Mesendoderm (in vitro differentiated cells): ENCODE data around the gene SCCPDH. TPM values are rescaled to one million over a fixed set of nuclear protein-coding genes. Genes with fewer than 3 reads are reported as not detected.

Experiments
- DNase-seq: peaks from one replicate; pipeline ENCODE4 v3.0.0; 2013
- H2AK5ac ChIP-seq: 2 replicates; pipeline ENCODE4 v1.6.1; 2013; ENCODE audit warnings: low read length, inconsistent platforms
- H2BK120ac ChIP-seq: 2 replicates; pipeline ENCODE4 v1.6.1; 2013; ENCODE audit warnings: low read depth, mild to moderate bottlenecking, low read length, moderate library complexity, mixed read lengths
- H2BK15ac ChIP-seq: replicated peaks from 2 replicates; pipeline ENCODE4 v1.6.1; 2013; ENCODE audit warnings: low read depth, mild to moderate bottlenecking, moderate library complexity
- H2BK5ac ChIP-seq: 2 replicates; pipeline ENCODE4 v1.6.1; 2013; ENCODE audit warnings: low read length, inconsistent platforms
- H3K18ac ChIP-seq: 2 replicates; pipeline ENCODE4 v1.6.1; 2013; ENCODE audit warnings: mild to moderate bottlenecking, low read length, mixed read lengths
- H3K23ac ChIP-seq: one replicate; pipeline ENCODE4 v1.6.1; 2013; ENCODE audit warnings: low read length
- H3K27ac ChIP-seq: 2 replicates; pipeline ENCODE4 v1.5.1; 2013; ENCODE audit warnings: low read depth, mild to moderate bottlenecking, inconsistent platforms, low read length, moderate library complexity
- H3K27me3 ChIP-seq: 2 replicates; pipeline ENCODE4 v1.6.1; 2013; ENCODE audit warnings: low read length, control low read depth, mild to moderate bottlenecking, inconsistent platforms; ENCODE audit not compliant: insufficient read depth, poor library complexity
- H3K36me3 ChIP-seq: 2 replicates; pipeline ENCODE4 v1.6.1; 2013; ENCODE audit warnings: low read length, inconsistent platforms; ENCODE audit not compliant: control insufficient read depth, insufficient read depth
- H3K4ac ChIP-seq: one replicate; pipeline ENCODE4 v1.6.1; 2013; ENCODE audit warnings: low read depth, mild to moderate bottlenecking, low read length, moderate library complexity
- H3K4me1 ChIP-seq: 2 replicates; pipeline ENCODE4 v1.6.1; 2013; ENCODE audit warnings: low read depth, low read length, inconsistent platforms; ENCODE audit not compliant: control insufficient read depth
- H3K4me2 ChIP-seq: 2 replicates; pipeline ENCODE4 v1.6.1; 2013; ENCODE audit warnings: low read length
- H3K4me3 ChIP-seq: 2 replicates; pipeline ENCODE4 v1.5.1; 2013; ENCODE audit warnings: mild to moderate bottlenecking, low read length
- H3K56ac ChIP-seq: one replicate; pipeline ENCODE4 v1.6.1; 2013; ENCODE audit warnings: low read length
- H3K79me1 ChIP-seq: 2 replicates; pipeline ENCODE4 v1.6.1; 2013; ENCODE audit warnings: low read length, inconsistent platforms
- H3K79me2 ChIP-seq: 2 replicates; pipeline ENCODE4 v1.6.1; 2013; ENCODE audit warnings: mild to moderate bottlenecking, low read length; ENCODE audit not compliant: control insufficient read depth, insufficient read depth
- H3K9ac ChIP-seq: 2 replicates; pipeline ENCODE4 v1.6.1; 2013; ENCODE audit warnings: low read length, inconsistent platforms
- H4K5ac ChIP-seq: one replicate; pipeline ENCODE4 v1.6.1; 2013; ENCODE audit warnings: low read length
- H4K8ac ChIP-seq: one replicate; pipeline ENCODE4 v1.6.1; 2013; ENCODE audit warnings: low read depth, mild to moderate bottlenecking, control low read depth, low read length, moderate library complexity
- WGBS: extraction: QIAGEN DNeasy Blood & Tissue Kit; methylation state at CpG from one replicate; pipeline ENCODE4 v1.1.7; 2013; ENCODE audit warnings: low lambda C conversion rate, missing lambda C conversion rate; ENCODE audit not compliant: insufficient coverage; ENCODE audit errors: extremely low coverage; 5-methylcytosine and 5-hydroxymethylcytosine counted together
- polyA plus RNA-seq, 2 experiments: library from polyadenylated mRNA; stranded (reverse); fragments of 200-250 nt; gene quantifications; one replicate each; pipeline ENCODE4 v1.2.3, GENCODE V29; 2013

The SCCPDH gene, protein sequence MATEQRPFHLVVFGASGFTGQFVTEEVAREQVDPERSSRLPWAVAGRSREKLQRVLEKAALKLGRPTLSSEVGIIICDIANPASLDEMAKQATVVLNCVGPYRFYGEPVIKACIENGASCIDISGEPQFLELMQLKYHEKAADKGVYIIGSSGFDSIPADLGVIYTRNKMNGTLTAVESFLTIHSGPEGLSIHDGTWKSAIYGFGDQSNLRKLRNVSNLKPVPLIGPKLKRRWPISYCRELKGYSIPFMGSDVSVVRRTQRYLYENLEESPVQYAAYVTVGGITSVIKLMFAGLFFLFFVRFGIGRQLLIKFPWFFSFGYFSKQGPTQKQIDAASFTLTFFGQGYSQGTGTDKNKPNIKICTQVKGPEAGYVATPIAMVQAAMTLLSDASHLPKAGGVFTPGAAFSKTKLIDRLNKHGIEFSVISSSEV
- 12.3 TPM for polyA plus RNA-seq (2013, experiment 1 of 2)
- polyA plus RNA-seq (2013, experiment 2 of 2) = 12.3 TPM

DNA sequence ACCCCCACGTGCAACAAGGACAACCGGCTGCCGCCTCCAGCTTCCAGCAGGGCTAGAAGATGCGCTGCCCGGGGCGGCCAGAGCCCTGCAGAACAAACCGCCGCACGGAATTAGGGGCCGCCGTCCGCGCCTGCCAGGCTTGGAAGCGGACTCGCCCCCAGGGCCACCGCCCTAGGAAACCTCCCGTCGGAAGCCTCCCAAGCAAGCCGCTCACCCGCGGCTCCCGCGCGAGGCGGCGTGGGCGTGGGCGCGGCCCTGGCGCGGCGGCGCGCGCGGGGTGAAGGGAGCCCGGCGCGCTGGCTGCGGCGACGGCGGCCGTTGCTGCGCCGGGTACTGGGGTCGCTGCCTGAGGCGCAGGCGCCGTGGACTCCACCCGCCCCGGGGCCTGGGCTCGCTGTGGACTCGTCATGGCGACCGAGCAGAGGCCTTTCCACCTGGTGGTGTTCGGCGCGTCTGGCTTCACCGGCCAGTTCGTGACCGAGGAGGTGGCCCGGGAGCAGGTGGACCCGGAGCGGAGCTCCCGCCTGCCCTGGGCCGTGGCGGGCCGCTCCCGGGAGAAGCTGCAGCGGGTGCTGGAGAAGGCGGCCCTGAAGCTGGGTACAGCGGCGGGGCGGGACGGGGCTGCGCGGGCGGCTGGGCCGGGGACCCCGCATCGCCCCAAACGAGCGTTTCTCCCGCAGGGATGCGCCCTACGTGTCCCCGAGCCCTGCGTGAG, at the start of gene SCCPDH:
Gene SCCPDH, plus strand, starts transcription at position 394 of the 715 bp plus-strand sequence. Its CDS starts 14 bp downstream, at position 408.
- H3K56ac ChIP-seq = peak within 1 kb of the TSS; percentile 91
- peak within 1 kb of the TSS; percentile 82 for H3K9ac ChIP-seq
- H3K79me2 ChIP-seq = no peaks in the 10 kb centered on the region
- no peak within 1 kb of the TSS for H4K5ac ChIP-seq
- H3K36me3 ChIP-seq = peaks cover 2% of the 10 kb centered on the region
- no peak within 1 kb of the TSS for H3K23ac ChIP-seq
- H3K27me3 ChIP-seq = no peaks in the 10 kb centered on the region
- WGBS = no CpG with 5 or more reads among the region's 89 CpGs
- peak; percentile 67 for DNase-seq
- H3K4me1 ChIP-seq = no peaks in the 10 kb centered on the region
- H3K4me2 ChIP-seq = peak within 1 kb of the TSS; percentile 74
- H3K18ac ChIP-seq = peak within 1 kb of the TSS; percentile 71
- no peak within 1 kb of the TSS for H2BK15ac ChIP-seq
- peak within 1 kb of the TSS; percentile 96 for H4K8ac ChIP-seq
- H3K27ac ChIP-seq = no peak within 1 kb of the TSS
- peak within 1 kb of the TSS; percentile 59 for H3K4me3 ChIP-seq
- peak within 1 kb of the TSS; percentile 39 for H3K4ac ChIP-seq
- no peak within 1 kb of the TSS for H2BK5ac ChIP-seq
- no peak within 1 kb of the TSS for H2AK5ac ChIP-seq
- no peak within 1 kb of the TSS for H2BK120ac ChIP-seq
- no peaks in the 10 kb centered on the region for H3K79me1 ChIP-seq

DNA sequence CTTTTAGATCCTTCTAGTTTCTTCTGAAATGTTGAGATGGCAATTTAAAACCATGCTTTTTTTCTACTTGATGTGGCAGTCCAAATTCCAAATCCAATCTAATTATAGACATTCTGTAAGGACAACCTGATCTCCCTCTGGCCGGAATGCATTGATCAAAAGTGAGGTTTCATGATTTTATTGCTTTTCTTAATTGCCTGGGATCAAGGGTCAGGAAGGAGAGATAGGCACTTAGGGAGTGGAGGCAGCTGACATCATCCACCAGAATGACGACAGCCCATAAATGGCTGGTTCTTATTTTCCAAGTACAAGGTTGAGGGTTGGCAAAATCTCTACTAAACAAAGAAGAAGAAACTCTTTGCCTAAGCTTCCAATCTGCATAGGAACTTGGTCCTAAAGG, 46.4 kb upstream of the SCCPDH start:
- no peak overlapping the region for H4K5ac ChIP-seq
- no peaks in the 10 kb centered on the region for H3K36me3 ChIP-seq
- no peak for DNase-seq
- no peak overlapping the region for H2BK120ac ChIP-seq
- H3K4me2 ChIP-seq = no peak overlapping the region
- H2AK5ac ChIP-seq = no peak overlapping the region
- H3K4ac ChIP-seq = no peak overlapping the region
- H4K8ac ChIP-seq = no peak overlapping the region
- no peaks in the 10 kb centered on the region for H3K79me2 ChIP-seq
- no peaks in the 10 kb centered on the region for H3K4me1 ChIP-seq
- H3K56ac ChIP-seq = no peak overlapping the region
- H3K79me1 ChIP-seq = no peaks in the 10 kb centered on the region
- H2BK15ac ChIP-seq = no peak overlapping the region
- no peak overlapping the region for H2BK5ac ChIP-seq
- no peak overlapping the region for H3K23ac ChIP-seq
- H3K9ac ChIP-seq = no peak overlapping the region
- no peaks in the 10 kb centered on the region for H3K27me3 ChIP-seq
- H3K18ac ChIP-seq = no peak overlapping the region
- no peak overlapping the region for H3K27ac ChIP-seq
- WGBS = no CpG with 5 or more reads among the region's 2 CpGs
- no peak overlapping the region for H3K4me3 ChIP-seq

DNA sequence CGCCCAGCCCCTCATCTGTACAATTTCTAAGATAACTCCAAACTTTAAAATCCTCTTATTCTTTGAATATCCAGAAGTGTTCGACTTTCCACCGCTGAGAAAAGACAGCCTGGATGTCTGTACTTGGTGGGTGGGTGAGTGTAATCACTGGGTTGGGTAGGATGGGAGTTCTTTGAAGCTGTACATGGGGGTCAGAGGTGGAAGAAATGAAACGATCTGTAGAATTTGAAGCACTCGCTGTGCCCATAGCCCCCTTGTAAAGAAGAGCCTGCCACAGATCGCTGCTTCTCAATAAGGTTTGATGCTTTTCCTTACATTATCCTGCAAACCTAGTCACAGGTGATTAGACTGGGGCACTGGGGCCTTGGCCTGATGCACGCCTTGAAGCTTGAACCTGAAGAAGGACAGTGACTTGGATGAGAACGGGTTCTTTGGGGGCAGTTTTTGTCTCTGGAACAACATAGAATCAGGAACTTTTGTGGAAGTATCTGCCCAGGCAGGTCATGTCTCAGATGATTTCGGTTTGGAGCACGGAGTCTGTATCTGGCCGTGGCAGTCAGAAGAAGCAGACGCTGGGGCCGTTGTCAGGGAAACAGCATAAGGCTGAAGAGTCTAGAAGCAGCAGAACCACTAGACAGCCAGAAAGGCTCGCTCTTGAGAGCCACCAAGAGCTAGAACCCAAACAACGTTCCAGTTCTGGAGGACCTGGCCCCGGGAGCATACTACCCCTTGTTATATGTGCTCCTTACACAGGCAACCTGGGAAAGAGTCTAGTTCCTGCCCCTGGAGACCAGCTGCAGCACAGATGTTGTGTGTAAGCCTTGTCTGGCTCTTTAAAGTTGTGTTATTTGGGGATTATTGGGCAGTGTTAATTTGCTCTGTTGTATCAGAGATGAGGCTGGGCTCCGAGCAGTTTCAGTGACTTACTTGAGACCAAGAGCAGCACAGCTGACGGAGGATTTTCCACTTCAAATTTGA, 45.1 kb upstream of the SCCPDH start:
- WGBS = no CpG with 5 or more reads among the region's 18 CpGs

DNA sequence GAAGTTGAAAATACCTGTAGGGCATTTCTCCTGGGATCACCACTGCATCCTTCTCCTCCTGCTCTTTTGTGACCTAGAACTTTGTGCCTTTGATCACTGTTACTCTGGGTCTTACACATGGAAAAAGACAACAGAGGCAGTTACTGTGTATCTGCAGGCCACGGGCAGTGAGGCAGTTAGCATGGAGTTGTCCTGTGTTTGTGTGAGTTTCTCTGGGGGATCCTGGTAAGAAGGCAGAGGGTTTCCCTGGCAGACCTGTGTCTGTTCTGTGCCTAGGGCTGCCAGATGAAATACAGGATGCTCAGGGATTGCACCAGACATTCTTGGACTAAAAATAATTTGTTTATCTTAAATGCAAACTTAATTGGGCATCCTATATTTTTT, 44.4 kb upstream of the SCCPDH start:
- no peak overlapping the region for H3K23ac ChIP-seq
- no peak overlapping the region for H2BK15ac ChIP-seq
- no peak overlapping the region for H3K4ac ChIP-seq
- no peak overlapping the region for H3K27ac ChIP-seq
- no peak overlapping the region for H2BK120ac ChIP-seq
- H3K79me1 ChIP-seq = no peaks in the 10 kb centered on the region
- H3K56ac ChIP-seq = no peak overlapping the region
- WGBS = no CpG with 5 or more reads among the region's 1 CpG
- H3K18ac ChIP-seq = no peak overlapping the region
- H3K4me2 ChIP-seq = no peak overlapping the region
- H2AK5ac ChIP-seq = no peak overlapping the region
- no peak overlapping the region for H2BK5ac ChIP-seq
- H3K9ac ChIP-seq = no peak overlapping the region
- no peaks in the 10 kb centered on the region for H3K79me2 ChIP-seq
- H4K5ac ChIP-seq = no peak overlapping the region
- no peaks in the 10 kb centered on the region for H3K36me3 ChIP-seq
- H4K8ac ChIP-seq = no peak overlapping the region
- H3K4me3 ChIP-seq = no peak overlapping the region
- no peaks in the 10 kb centered on the region for H3K27me3 ChIP-seq
- DNase-seq = no peak
- H3K4me1 ChIP-seq = no peaks in the 10 kb centered on the region

More for the DNA sequence above, 45.1 kb upstream of the SCCPDH start:
- Histone ChIP-seq H2BK15ac (no peak overlapping the region), H3K27me3 (no peaks in the 10 kb centered on the region), H3K27ac (no peak overlapping the region), H2AK5ac (no peak overlapping the region), H3K4me2 (no peak overlapping the region), H4K8ac (no peak overlapping the region), H4K5ac (no peak overlapping the region), H2BK120ac (no peak overlapping the region), H3K79me1 (no peaks in the 10 kb centered on the region), H2BK5ac (no peak overlapping the region), H3K79me2 (no peaks in the 10 kb centered on the region), H3K56ac (no peak overlapping the region), H3K9ac (no peak overlapping the region), H3K4me3 (no peak overlapping the region), H3K23ac (no peak overlapping the region), H3K4me1 (no peaks in the 10 kb centered on the region), H3K36me3 (no peaks in the 10 kb centered on the region), H3K4ac (no peak overlapping the region), H3K18ac (no peak overlapping the region)
- DNase-seq = no peak

DNA sequence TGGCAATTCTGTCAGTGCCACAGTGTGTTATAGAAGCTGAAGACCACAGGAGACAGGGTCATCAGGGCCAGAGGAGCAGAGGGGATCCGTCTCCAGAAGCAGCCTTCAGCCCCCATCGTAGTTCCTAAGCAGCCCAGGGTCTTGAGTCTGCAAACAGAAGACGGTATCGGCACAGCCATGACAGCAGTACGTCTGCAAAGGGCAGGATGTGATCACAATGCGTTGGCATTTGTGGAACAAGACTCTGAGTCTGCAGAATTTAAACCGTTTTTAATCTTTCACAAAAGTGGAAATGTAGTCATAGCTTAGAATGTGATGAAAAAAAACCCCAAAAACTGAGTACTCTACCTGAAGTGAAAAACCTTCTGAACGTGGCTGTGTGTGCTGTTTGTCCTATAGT, 44.0 kb upstream of the SCCPDH start:
- no peak overlapping the region for H2BK15ac ChIP-seq
- no peak overlapping the region for H3K9ac ChIP-seq
- H4K5ac ChIP-seq = no peak overlapping the region
- no peak overlapping the region for H3K56ac ChIP-seq
- no peak overlapping the region for H2BK120ac ChIP-seq
- WGBS = no CpG with 5 or more reads among the region's 8 CpGs
- H3K4me3 ChIP-seq = no peak overlapping the region
- H4K8ac ChIP-seq = no peak overlapping the region
- H3K36me3 ChIP-seq = no peaks in the 10 kb centered on the region
- no peak overlapping the region for H3K23ac ChIP-seq
- no peaks in the 10 kb centered on the region for H3K27me3 ChIP-seq
- no peak for DNase-seq
- H3K4ac ChIP-seq = no peak overlapping the region
- no peaks in the 10 kb centered on the region for H3K79me2 ChIP-seq
- H3K27ac ChIP-seq = no peak overlapping the region
- no peak overlapping the region for H2AK5ac ChIP-seq
- H3K4me2 ChIP-seq = no peak overlapping the region
- H3K4me1 ChIP-seq = no peaks in the 10 kb centered on the region
- no peak overlapping the region for H2BK5ac ChIP-seq
- H3K79me1 ChIP-seq = no peaks in the 10 kb centered on the region
- no peak overlapping the region for H3K18ac ChIP-seq
